ENCODE data around the gene SH3D21.

The SH3D21 gene

GRCh38 chr1:36306210-36306901 is at the start of gene SH3D21:
Gene SH3D21, plus strand, starts transcription at chr1:36306368. Its CDS starts 53 bp downstream, at chr1:36306421.
- TF ChIP-seq, protein P1, sequence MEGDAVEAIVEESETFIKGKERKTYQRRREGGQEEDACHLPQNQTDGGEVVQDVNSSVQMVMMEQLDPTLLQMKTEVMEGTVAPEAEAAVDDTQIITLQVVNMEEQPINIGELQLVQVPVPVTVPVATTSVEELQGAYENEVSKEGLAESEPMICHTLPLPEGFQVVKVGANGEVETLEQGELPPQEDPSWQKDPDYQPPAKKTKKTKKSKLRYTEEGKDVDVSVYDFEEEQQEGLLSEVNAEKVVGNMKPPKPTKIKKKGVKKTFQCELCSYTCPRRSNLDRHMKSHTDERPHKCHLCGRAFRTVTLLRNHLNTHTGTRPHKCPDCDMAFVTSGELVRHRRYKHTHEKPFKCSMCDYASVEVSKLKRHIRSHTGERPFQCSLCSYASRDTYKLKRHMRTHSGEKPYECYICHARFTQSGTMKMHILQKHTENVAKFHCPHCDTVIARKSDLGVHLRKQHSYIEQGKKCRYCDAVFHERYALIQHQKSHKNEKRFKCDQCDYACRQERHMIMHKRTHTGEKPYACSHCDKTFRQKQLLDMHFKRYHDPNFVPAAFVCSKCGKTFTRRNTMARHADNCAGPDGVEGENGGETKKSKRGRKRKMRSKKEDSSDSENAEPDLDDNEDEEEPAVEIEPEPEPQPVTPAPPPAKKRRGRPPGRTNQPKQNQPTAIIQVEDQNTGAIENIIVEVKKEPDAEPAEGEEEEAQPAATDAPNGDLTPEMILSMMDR (IDR thresholded peaks at IDR 0.05; ENCODE audit: control insufficient read depth, extremely low read depth, insufficient read depth) = peak; percentile 21; the same call in 1 of the 2 replicates
- peak within 1 kb of the TSS; percentile 77 for H3K4me3 ChIP-seq (ENCODE audit: low read depth, low read length)
- DNase-seq (ENCODE audit: low read depth) = no peak

GRCh38 chr1:36256558-36257374 is 49.4 kb upstream of the SH3D21 start:
- H3K4me3 ChIP-seq (ENCODE audit: low read depth, low read length) = no peak overlapping the region
- no peak for DNase-seq (ENCODE audit: low read depth)
- TF ChIP-seq, protein P1 (IDR thresholded peaks at IDR 0.05; ENCODE audit: control insufficient read depth, extremely low read depth, insufficient read depth) = no peak

- TF ChIP-seq, protein P1 (IDR thresholded peaks at IDR 0.05; ENCODE audit: control insufficient read depth, extremely low read depth, insufficient read depth) = no peak
- no peak for DNase-seq (ENCODE audit: low read depth)
These were observed 48.8 kb upstream of the SH3D21 start for GRCh38 chr1:36257375-36257767.

GRCh38 chr1:36258960-36259344 is 47.2 kb upstream of the SH3D21 start:
- peak; percentile 90 for DNase-seq (ENCODE audit: low read depth)
- H3K4me3 ChIP-seq (ENCODE audit: low read depth, low read length) = peak overlapping the region; percentile 37
- TF ChIP-seq, protein P1 (IDR thresholded peaks at IDR 0.05; ENCODE audit: control insufficient read depth, extremely low read depth, insufficient read depth) = no peak

More at GRCh38 chr1:36257375-36257767, 48.8 kb upstream of the SH3D21 start:
- no peak overlapping the region for H3K4me3 ChIP-seq (ENCODE audit: low read depth, low read length)

- DNase-seq (ENCODE audit: low read depth) = peak; percentile 78
- TF ChIP-seq, protein P1 (IDR thresholded peaks at IDR 0.05; ENCODE audit: control insufficient read depth, extremely low read depth, insufficient read depth) = no peak
- H3K4me3 ChIP-seq (ENCODE audit: low read depth, low read length) = peak overlapping the region; percentile 17
These were observed 37.2 kb upstream of the SH3D21 start for GRCh38 chr1:36268981-36269380.

- peak overlapping the region; percentile 17 for H3K4me3 ChIP-seq (ENCODE audit: low read depth, low read length)
- TF ChIP-seq, protein P1 (IDR thresholded peaks at IDR 0.05; ENCODE audit: control insufficient read depth, extremely low read depth, insufficient read depth) = no peak
- DNase-seq (ENCODE audit: low read depth) = peak; percentile 98
These were observed 36.7 kb upstream of the SH3D21 start for GRCh38 chr1:36269408-36269838.

Data from LNCaP clone FGC (cell line).